OCI-M1 (cell line): Measurements from ENCODE around the gene STIMATE.
A peak's percentile ranks its signal among the peaks of the same experiment; 100 is the strongest.

ENCODE experiments used
- DNase-seq: peaks from one replicate; lab custom pipeline; 2025; lab: John Stamatoyannopoulos, UW

STIMATE gene

GRCh38 chr3:52866427-52866826 lies 30.9 kb downstream of the STIMATE start:
- no peak for DNase-seq

GRCh38 chr3:52865994-52866393 lies 31.4 kb downstream of the STIMATE start:
- no peak for DNase-seq

- no peak for DNase-seq
Observed at GRCh38 chr3:52860424-52860768, 37.0 kb downstream of the STIMATE start.

GRCh38 chr3:52859686-52860423 lies 37.5 kb downstream of the STIMATE start:
- DNase-seq = no peak

- DNase-seq = no peak
Observed at GRCh38 chr3:52857864-52858263, 39.5 kb downstream of the STIMATE start.

GRCh38 chr3:52857133-52857532 lies 40.2 kb downstream of the STIMATE start:
- DNase-seq = no peak

GRCh38 chr3:52856666-52857065 lies 40.7 kb downstream of the STIMATE start:
- DNase-seq = no peak

GRCh38 chr3:52854013-52854412 lies 43.3 kb downstream of the STIMATE start:
- DNase-seq = no peak

- no peak for DNase-seq
Observed at GRCh38 chr3:52852419-52852818, 44.9 kb downstream of the STIMATE start.

GRCh38 chr3:52851348-52851747 lies 46.0 kb downstream of the STIMATE start:
- peak; percentile 70 for DNase-seq

- no peak for DNase-seq
Observed at GRCh38 chr3:52849656-52850055, 47.7 kb downstream of the STIMATE start.

- DNase-seq = no peak
Observed at GRCh38 chr3:52848617-52849016, 48.7 kb downstream of the STIMATE start.

GRCh38 chr3:52847726-52848125 lies 49.6 kb downstream of the STIMATE start:
- DNase-seq = no peak

GRCh38 chr3:52847241-52847640 lies 50.1 kb downstream of the STIMATE start:
- no peak for DNase-seq

- no peak for DNase-seq
Observed at GRCh38 chr3:52846432-52846965, 50.8 kb downstream of the STIMATE start.

GRCh38 chr3:52845691-52846431 lies 51.5 kb downstream of the STIMATE start:
- DNase-seq = no peak

- no peak for DNase-seq
Observed at GRCh38 chr3:52845157-52845556, 52.2 kb downstream of the STIMATE start.

- no peak for DNase-seq
Observed at GRCh38 chr3:52844290-52844975, 52.9 kb downstream of the STIMATE start.

- no peak for DNase-seq
Observed at GRCh38 chr3:52843881-52844280, 53.5 kb downstream of the STIMATE start.

- no peak for DNase-seq
Observed at GRCh38 chr3:52843108-52843865, 54.1 kb downstream of the STIMATE start.

- DNase-seq = no peak
Observed at GRCh38 chr3:52842424-52842823, 54.9 kb downstream of the STIMATE start.

- DNase-seq = no peak
Observed at GRCh38 chr3:52841981-52842340, 55.4 kb downstream of the STIMATE start.
